ENCODE measurements around the gene DNAH14. TPM values are rescaled to one million over a fixed set of nuclear protein-coding genes. Genes with fewer than 3 reads are reported as not detected.
"Not testable (repeated sequence)": the region's sequence is repeated elsewhere in the genome, so short reads cannot be mapped to it uniquely, and the experiment has no call there.

Gene DNAH14
- total RNA-seq, 4 donors from 2014 or later: 9.5 to 32.4 (median 14.8) TPM

DNA sequence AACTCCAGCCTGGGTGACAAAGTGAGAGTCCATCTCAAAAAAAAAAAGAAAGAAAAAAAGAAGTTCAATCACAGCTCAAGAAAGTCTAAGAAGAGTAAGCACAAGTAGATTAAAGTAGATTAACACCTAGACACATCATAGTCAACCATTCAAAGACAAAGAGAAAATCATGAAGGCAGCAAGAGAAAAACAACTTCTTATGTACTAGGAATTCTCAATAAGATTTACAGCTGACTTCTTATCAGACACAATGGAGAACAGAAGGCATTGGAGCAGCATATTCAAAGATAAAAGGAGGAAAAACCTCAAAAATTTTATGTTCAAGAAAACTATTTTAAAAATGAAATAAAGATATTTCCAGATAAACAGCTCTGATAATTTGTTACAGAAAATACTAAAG lies 351.1 kb downstream of the DNAH14 start:
- H3K27me3 ChIP-seq: no peaks in the 10 kb centered on the region
- no peak for ATAC-seq
- no peak overlapping the region for H3K4me3 ChIP-seq
- H3K27ac ChIP-seq: no peak overlapping the region
- peaks cover 0 to 26% (median 0%) of the 10 kb centered on the region in 3 donors for H3K9me3 ChIP-seq
- TF ChIP-seq, protein P1, sequence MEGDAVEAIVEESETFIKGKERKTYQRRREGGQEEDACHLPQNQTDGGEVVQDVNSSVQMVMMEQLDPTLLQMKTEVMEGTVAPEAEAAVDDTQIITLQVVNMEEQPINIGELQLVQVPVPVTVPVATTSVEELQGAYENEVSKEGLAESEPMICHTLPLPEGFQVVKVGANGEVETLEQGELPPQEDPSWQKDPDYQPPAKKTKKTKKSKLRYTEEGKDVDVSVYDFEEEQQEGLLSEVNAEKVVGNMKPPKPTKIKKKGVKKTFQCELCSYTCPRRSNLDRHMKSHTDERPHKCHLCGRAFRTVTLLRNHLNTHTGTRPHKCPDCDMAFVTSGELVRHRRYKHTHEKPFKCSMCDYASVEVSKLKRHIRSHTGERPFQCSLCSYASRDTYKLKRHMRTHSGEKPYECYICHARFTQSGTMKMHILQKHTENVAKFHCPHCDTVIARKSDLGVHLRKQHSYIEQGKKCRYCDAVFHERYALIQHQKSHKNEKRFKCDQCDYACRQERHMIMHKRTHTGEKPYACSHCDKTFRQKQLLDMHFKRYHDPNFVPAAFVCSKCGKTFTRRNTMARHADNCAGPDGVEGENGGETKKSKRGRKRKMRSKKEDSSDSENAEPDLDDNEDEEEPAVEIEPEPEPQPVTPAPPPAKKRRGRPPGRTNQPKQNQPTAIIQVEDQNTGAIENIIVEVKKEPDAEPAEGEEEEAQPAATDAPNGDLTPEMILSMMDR (IDR thresholded peaks at IDR 0.05): no peak
- TF ChIP-seq POLR2A (IDR thresholded peaks at IDR 0.05) (no peak), POLR2AphosphoS5 (IDR thresholded peaks at IDR 0.05) (no peak), EP300 (IDR thresholded peaks at IDR 0.05) (no peak)
- no peaks in the 10 kb centered on the region for H3K4me1 ChIP-seq
- H3K36me3 ChIP-seq: no peaks in the 10 kb centered on the region

DNA sequence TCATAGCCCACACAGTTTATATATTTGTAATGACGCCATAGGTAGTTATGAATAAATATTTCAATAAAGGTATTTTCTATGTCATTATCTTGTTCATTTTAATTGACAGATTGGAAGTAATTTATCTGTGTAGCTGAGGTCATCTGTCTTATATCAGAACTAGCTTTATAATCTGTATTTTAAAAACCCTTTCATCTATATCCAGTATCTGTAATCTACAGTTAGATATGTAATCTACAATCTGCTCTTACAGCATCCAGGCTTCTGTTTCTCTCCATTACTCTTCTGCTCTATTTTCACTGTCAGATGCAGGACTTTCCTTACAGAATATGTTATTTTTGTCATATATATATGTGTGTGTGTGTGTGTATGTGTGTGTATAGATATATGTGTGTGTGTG lies 360.8 kb downstream of the DNAH14 start:
- no peaks in the 10 kb centered on the region for H3K27me3 ChIP-seq
- 82 to 88% methylated on average over 1 of the region's 1 CpG for WGBS, 2 donors (ENCODE audit: low coverage in 1 of 2)
- TF ChIP-seq POLR2A (IDR thresholded peaks at IDR 0.05) (no peak), POLR2AphosphoS5 (IDR thresholded peaks at IDR 0.05) (no peak), EP300 (IDR thresholded peaks at IDR 0.05) (no peak)
- TF ChIP-seq, protein P1 (IDR thresholded peaks at IDR 0.05): no peak
- no peak for ATAC-seq
- H3K4me3 ChIP-seq: no peak overlapping the region
- peaks cover 0 to 22% (median 0%) of the 10 kb centered on the region in 3 donors for H3K9me3 ChIP-seq
- no peak overlapping the region for H3K27ac ChIP-seq
- no peaks in the 10 kb centered on the region for H3K4me1 ChIP-seq
- no peaks in the 10 kb centered on the region for H3K36me3 ChIP-seq

DNA sequence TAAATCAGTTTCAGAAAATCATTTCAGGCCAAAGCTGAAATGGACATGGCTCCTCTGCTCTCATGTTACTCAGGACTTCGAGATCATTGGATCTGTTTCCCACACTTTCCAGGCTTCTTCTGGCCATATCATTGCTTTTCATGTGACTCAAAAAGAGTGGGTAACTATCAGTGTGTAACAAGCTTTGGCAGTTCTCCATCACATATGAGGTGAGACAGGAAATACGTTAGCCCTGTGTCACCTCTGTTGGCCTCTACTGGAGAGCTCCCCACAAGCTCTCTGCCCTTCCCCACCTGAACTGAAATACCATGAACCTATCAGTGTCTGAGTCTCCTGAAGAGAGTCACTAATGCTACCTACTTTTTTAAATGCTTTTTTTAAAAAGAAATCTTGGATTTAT lies 370.1 kb downstream of the DNAH14 start:
- Histone ChIP-seq H3K4me3 (no peak overlapping the region), H3K27me3 (no peaks in the 10 kb centered on the region), H3K4me1 (no peaks in the 10 kb centered on the region), H3K9me3 (peaks cover 0 to 4% (median 0%) of the 10 kb centered on the region in 3 donors), H3K36me3 (no peaks in the 10 kb centered on the region), H3K27ac (no peak overlapping the region)
- WGBS, 2 donors (ENCODE audit: low coverage in 1 of 2): 60 to 66% methylated on average over 1 to 2 of the region's 2 CpGs
- ATAC-seq: no peak
- no peak for TF ChIP-seq POLR2AphosphoS5 (IDR thresholded peaks at IDR 0.05)
- TF ChIP-seq EP300 (IDR thresholded peaks at IDR 0.05): no peak
- TF ChIP-seq POLR2A (IDR thresholded peaks at IDR 0.05): no peak
- TF ChIP-seq, protein P1 (IDR thresholded peaks at IDR 0.05): no peak

DNA sequence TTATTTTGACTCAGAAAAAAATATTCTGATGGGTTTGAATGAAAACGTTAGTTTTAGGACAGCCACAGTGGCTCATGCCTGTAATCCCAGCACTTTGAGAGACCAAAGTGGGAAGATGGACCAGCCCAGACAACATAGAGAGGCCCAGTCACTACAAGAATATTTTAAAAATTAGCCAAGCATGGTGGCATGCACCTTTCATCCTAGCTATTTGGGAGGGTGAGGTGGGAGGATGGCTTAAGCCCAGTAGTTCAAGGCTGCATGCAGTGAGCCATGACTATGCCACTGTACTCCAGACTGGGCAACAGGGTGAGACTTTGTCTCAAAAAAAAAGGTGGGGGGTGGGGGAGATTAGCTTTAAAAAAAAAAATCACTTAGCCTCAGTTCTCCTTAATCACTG lies 370.9 kb downstream of the DNAH14 start:
- no peaks in the 10 kb centered on the region for H3K4me1 ChIP-seq
- no peaks in the 10 kb centered on the region for H3K9me3 ChIP-seq
- H3K36me3 ChIP-seq: no peaks in the 10 kb centered on the region
- WGBS, 2 donors (ENCODE audit: low coverage in 1 of 2): 75 to 80% methylated on average over 1 of the region's 1 CpG
- ATAC-seq: no peak
- H3K4me3 ChIP-seq: no peak overlapping the region
- H3K27ac ChIP-seq: no peak overlapping the region
- TF ChIP-seq, protein P1 (IDR thresholded peaks at IDR 0.05): no peak
- no peak for TF ChIP-seq POLR2A (IDR thresholded peaks at IDR 0.05)
- TF ChIP-seq EP300 (IDR thresholded peaks at IDR 0.05): no peak
- TF ChIP-seq POLR2AphosphoS5 (IDR thresholded peaks at IDR 0.05): no peak
- H3K27me3 ChIP-seq: no peaks in the 10 kb centered on the region

DNA sequence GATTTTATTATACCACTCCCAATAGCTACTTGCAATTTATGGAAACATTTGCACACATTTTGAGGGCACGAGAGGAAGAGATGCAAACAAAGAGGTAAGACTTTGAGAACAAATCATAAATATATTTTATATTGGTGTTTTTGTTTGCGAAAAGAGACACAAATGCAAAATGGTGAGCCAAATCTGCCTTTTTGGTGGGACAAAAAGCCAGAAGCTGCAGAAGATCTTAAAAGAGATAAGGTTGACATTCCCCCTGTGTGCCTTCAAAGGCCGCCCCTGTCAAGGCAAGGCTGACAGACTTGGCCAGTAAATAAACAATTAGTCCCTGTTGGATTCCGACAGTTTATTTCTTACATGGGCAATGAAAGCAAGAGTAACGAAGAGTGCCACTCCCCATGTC lies 375.5 kb downstream of the DNAH14 start:
- no peak overlapping the region for H3K4me3 ChIP-seq
- no peak for ATAC-seq
- H3K27me3 ChIP-seq: no peaks in the 10 kb centered on the region
- no peaks in the 10 kb centered on the region for H3K9me3 ChIP-seq
- 58 to 78% methylated on average over 5 of the region's 5 CpGs for WGBS, 2 donors (ENCODE audit: low coverage in 1 of 2)
- no peaks in the 10 kb centered on the region for H3K36me3 ChIP-seq
- no peak for TF ChIP-seq EP300 (IDR thresholded peaks at IDR 0.05)
- TF ChIP-seq POLR2AphosphoS5 (IDR thresholded peaks at IDR 0.05): no peak
- H3K27ac ChIP-seq: no peak overlapping the region
- no peaks in the 10 kb centered on the region for H3K4me1 ChIP-seq

DNA sequence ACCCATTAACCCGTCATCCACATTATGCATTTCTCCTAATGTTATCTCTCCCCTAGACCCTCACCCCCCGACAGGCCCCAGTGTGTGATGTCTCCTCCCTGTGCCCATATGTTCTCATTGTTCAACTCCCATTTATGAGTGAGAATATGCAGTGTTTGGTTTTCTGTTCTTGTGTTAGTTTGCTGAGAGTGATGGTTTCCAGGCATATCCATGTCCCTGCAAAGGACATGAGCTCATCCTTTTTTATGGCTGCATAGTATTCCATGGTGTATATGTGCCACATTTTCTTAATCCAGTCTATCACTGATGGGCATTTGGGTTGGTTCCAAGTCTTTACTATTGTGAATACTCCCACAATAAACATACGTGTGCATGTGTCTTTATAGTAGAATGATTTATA lies 381.1 kb downstream of the DNAH14 start:
- ATAC-seq, H3K27me3 ChIP-seq, H3K36me3 ChIP-seq, H3K27ac ChIP-seq, H3K9me3 ChIP-seq, H3K4me3 ChIP-seq, H3K4me1 ChIP-seq: not testable (repeated sequence)
- 92 to 96% methylated on average over 3 of the region's 3 CpGs for WGBS, 2 donors (ENCODE audit: low coverage in 1 of 2)
